ENCODE results near the gene PSME3IP1.

Gene PSME3IP1

DNA sequence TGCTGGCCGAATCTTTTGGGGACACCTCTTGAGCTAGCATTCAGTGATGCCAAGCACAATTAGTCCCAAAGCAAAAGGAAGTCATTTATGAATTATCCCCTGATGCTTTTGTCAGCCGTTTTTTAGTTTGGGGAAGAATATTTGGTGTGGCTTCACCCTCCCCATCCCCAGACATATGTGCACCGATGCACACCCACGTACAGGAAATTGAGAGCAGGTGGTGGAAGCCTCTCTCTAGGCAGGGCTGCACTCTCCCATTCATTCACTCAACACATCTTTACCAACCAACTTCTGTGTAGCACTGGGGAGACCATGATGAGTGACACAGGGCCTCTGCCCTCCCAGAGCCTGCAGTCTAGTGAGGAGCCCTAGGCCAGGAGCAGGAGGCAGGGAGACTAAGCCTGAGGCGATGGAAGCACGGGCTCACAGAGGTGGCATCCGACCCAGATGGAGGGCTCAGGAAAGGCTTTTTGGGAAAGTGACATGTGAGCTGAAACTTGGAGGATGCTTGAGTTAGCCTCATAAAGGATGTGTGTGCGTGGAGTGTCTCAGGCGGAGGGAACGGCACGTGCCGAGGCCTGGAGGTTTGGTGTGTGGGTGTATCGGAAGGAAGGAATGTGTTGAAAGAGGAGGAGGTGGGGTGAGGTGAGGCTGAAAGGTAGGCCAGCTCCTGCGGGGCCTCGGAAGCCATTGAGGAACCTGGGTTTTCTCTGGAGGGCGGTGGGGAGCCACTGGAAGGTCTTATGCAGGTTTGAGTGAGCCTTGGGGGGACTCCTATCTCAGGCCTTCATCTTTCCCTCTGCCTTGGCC is 43.8 kb downstream of the PSME3IP1 start:
- TF ChIP-seq, protein P1, sequence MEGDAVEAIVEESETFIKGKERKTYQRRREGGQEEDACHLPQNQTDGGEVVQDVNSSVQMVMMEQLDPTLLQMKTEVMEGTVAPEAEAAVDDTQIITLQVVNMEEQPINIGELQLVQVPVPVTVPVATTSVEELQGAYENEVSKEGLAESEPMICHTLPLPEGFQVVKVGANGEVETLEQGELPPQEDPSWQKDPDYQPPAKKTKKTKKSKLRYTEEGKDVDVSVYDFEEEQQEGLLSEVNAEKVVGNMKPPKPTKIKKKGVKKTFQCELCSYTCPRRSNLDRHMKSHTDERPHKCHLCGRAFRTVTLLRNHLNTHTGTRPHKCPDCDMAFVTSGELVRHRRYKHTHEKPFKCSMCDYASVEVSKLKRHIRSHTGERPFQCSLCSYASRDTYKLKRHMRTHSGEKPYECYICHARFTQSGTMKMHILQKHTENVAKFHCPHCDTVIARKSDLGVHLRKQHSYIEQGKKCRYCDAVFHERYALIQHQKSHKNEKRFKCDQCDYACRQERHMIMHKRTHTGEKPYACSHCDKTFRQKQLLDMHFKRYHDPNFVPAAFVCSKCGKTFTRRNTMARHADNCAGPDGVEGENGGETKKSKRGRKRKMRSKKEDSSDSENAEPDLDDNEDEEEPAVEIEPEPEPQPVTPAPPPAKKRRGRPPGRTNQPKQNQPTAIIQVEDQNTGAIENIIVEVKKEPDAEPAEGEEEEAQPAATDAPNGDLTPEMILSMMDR (IDR thresholded peaks at IDR 0.05; ENCODE audit: low read depth, low read length) = no peak
- TF ChIP-seq EZH2phosphoT487 (IDR thresholded peaks at IDR 0.05; ENCODE audit: low read depth) = no peak

DNA sequence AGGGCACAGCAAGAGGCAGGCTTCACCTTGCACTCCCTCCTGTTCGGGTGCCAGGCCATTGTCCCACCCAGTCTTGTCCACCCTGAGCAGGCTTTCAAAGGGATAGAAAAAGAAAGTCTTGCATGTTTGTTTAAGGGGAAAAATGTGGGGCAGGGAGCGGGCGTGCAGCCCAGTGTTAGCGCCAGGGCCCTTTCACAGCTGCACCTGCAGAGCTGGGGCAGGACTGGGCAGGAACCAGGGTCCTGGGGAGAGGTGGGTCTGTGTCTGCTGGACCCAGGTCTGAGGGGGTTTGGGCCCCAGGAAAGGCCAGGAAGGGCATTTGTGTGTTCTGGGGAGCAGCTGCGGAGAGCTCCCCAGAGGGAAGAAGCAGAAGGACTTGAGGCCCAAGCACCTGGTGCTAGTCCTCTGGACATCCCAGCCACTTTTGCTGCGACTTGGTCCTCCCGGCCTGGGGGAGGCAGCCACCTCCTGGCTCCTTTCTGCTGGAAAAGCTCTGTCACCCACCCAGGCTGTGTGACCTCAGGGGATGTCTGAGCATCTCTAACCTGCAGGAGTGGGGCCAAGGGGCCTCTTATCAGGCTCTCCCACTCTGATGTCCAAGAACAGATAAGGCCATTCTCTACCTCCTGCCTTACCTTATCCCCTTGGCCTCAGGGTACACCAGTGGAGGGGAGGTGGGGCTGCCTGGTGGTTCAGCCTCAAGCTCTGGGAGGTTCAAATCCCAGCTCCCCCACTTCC is 44.7 kb downstream of the PSME3IP1 start:
- no peaks in the 10 kb centered on the region for H3K36me3 ChIP-seq (replicated peaks; ENCODE audit: low read depth, low read length)
- no peaks in the 10 kb centered on the region for H3K4me1 ChIP-seq (ENCODE audit: low read length)
- no peaks in the 10 kb centered on the region for H4K20me1 ChIP-seq (ENCODE audit: insufficient read depth, low read length)
- no peaks in the 10 kb centered on the region for H3K9me3 ChIP-seq (ENCODE audit: insufficient read depth, low read length)
- H3K9ac ChIP-seq (ENCODE audit: low read length) = no peak overlapping the region
- no peak overlapping the region for H3K4me3 ChIP-seq (ENCODE audit: low read length)
- H3K4me2 ChIP-seq (ENCODE audit: low read length) = no peak overlapping the region
- no peak overlapping the region for H2AFZ ChIP-seq (ENCODE audit: low read depth, low read length)
- no peaks in the 10 kb centered on the region for H3K79me2 ChIP-seq (ENCODE audit: low read length)
- TF ChIP-seq EZH2phosphoT487 (IDR thresholded peaks at IDR 0.05; ENCODE audit: low read depth) = no peak
- TF ChIP-seq, protein P1 (IDR thresholded peaks at IDR 0.05; ENCODE audit: low read depth, low read length) = no peak
- H3K27me3 ChIP-seq (ENCODE audit: low read depth, low read length) = no peaks in the 10 kb centered on the region
- no peak overlapping the region for H3K27ac ChIP-seq (ENCODE audit: low read length)

More for the DNA sequence above, 43.8 kb downstream of the PSME3IP1 start:
- Histone ChIP-seq H3K9me3 (ENCODE audit: insufficient read depth, low read length) (no peaks in the 10 kb centered on the region), H3K9ac (ENCODE audit: low read length) (no peak overlapping the region), H3K4me1 (ENCODE audit: low read length) (no peaks in the 10 kb centered on the region), H3K27me3 (ENCODE audit: low read depth, low read length) (no peaks in the 10 kb centered on the region), H3K36me3 (replicated peaks; ENCODE audit: low read depth, low read length) (no peaks in the 10 kb centered on the region), H2AFZ (ENCODE audit: low read depth, low read length) (no peak overlapping the region), H3K27ac (ENCODE audit: low read length) (no peak overlapping the region), H3K4me3 (ENCODE audit: low read length) (no peak overlapping the region), H4K20me1 (ENCODE audit: insufficient read depth, low read length) (no peaks in the 10 kb centered on the region), H3K4me2 (ENCODE audit: low read length) (no peak overlapping the region), H3K79me2 (ENCODE audit: low read length) (no peaks in the 10 kb centered on the region)

DNA sequence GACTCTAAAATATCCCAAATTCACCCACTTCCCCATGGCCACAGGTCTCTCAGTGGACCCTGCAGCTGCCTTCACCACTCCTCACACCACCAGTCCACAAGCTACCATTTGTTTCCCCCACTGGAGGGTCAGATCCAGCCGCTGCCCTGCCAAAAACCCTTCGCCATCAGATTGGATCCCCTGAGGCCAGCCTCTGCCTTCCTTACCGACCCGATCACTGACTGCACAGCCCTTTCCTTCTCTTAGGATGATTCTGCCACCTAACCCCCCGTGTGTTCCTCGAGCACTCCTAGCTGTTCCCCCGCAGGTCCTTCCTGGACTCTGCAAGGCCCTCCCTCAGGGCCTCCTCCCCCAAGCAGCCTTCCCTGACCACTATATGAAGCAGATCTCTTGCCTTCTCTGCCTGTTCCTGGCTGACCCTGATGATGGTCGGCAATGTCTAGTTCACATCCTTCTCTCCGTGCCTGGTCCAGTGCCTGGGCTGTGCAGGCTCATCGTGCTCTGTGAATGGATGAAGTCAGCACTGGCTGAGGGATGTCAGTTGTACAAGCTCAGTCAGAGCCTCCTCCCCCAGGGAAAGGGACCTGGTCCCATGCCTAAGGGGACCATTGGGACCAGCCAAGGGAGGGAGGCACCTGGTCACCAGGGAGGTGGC is 47.4 kb downstream of the PSME3IP1 start:
- H3K4me2 ChIP-seq (ENCODE audit: low read length) = no peak overlapping the region
- H3K36me3 ChIP-seq (replicated peaks; ENCODE audit: low read depth, low read length) = no peaks in the 10 kb centered on the region
- peaks cover 22% of the 10 kb centered on the region for H3K4me1 ChIP-seq (ENCODE audit: low read length)
- no peak overlapping the region for H2AFZ ChIP-seq (ENCODE audit: low read depth, low read length)
- no peak overlapping the region for H3K9ac ChIP-seq (ENCODE audit: low read length)
- no peaks in the 10 kb centered on the region for H3K79me2 ChIP-seq (ENCODE audit: low read length)
- H3K27ac ChIP-seq (ENCODE audit: low read length) = no peak overlapping the region
- no peaks in the 10 kb centered on the region for H4K20me1 ChIP-seq (ENCODE audit: insufficient read depth, low read length)
- H3K4me3 ChIP-seq (ENCODE audit: low read length) = no peak overlapping the region
- H3K27me3 ChIP-seq (ENCODE audit: low read depth, low read length) = no peaks in the 10 kb centered on the region
- H3K9me3 ChIP-seq (ENCODE audit: insufficient read depth, low read length) = no peaks in the 10 kb centered on the region
- TF ChIP-seq, protein P1 (IDR thresholded peaks at IDR 0.05; ENCODE audit: low read depth, low read length) = no peak
- TF ChIP-seq EZH2phosphoT487 (IDR thresholded peaks at IDR 0.05; ENCODE audit: low read depth) = no peak

All from OCI-LY3 (cell line).